ENCODE results near the gene POLH. TPM values are rescaled to one million over a fixed set of nuclear protein-coding genes. Genes with fewer than 3 reads are reported as not detected.

POLH gene
- total RNA-seq, 1 donor from 2014 or later, result 22.2 TPM

Other genes starting within 250 kb of the POLH start
- 26.2 and 26.6 TPM in 2 replicates for gene ZNF318, start 206.5 kb upstream of the POLH start, total RNA-seq
- 34.1 and 35.2 TPM in 2 replicates for gene ABCC10, start 148.6 kb upstream of the POLH start, total RNA-seq
- 1.5 and 1.6 TPM in 2 replicates for gene DLK2, start 120.6 kb upstream of the POLH start, total RNA-seq
- gene TJAP1, start 98.6 kb upstream of the POLH start, total RNA-seq, result 47.3 and 52.1 TPM in 2 replicates
- gene LRRC73, start 65.8 kb upstream of the POLH start, total RNA-seq, result 2.1 and 2.7 TPM in 2 replicates
- 85.7 and 93.0 TPM in 2 replicates for gene YIPF3, start 59.3 kb upstream of the POLH start, total RNA-seq
- 45.8 and 60.8 TPM in 2 replicates for gene POLR1C, start 59.1 kb upstream of the POLH start, total RNA-seq
- gene XPO5, start 147 bp upstream of the POLH start, total RNA-seq, result 99.6 and 105 TPM in 2 replicates
- gene GTPBP2, start 53.1 kb downstream of the POLH start, total RNA-seq, result 70.0 and 70.6 TPM in 2 replicates
- 43.2 and 43.5 TPM in 2 replicates for gene MAD2L1BP, start 59.7 kb downstream of the POLH start, total RNA-seq
- gene RSPH9, start 68.9 kb downstream of the POLH start, total RNA-seq, result 0.57 and 0.63 TPM in 2 replicates
- 49.5 and 50.6 TPM in 2 replicates for gene MRPS18A, start 111.6 kb downstream of the POLH start, total RNA-seq
- 31.2 TPM in 2 replicates for gene VEGFA, start 194.0 kb downstream of the POLH start, total RNA-seq